H9 (cell line): ENCODE measurements around the gene HOXB1. TPM values are rescaled to one million over a fixed set of nuclear protein-coding genes. Genes with fewer than 3 reads are reported as not detected.

ENCODE experiments used
- DNase-seq: peaks from one replicate; pipeline ENCODE4 v3.0.0-alpha.2; 2017
- H2AFZ ChIP-seq: one replicate; pipeline ENCODE4 v1.6.1; 2013; ENCODE audit warnings: mild to moderate bottlenecking, low read length, control low read depth, moderate library complexity
- H2AK5ac ChIP-seq: 2 replicates; pipeline ENCODE4 v1.6.1; 2013; ENCODE audit warnings: low read length, control low read depth, mixed read lengths; ENCODE audit not compliant: insufficient read length
- H2BK120ac ChIP-seq: one replicate; pipeline ENCODE4 v1.6.1; 2013; ENCODE audit warnings: low read depth, mild to moderate bottlenecking, low read length, control low read depth, inconsistent platforms; ENCODE audit not compliant: poor library complexity, severe bottlenecking
- H2BK12ac ChIP-seq: 2 replicates; pipeline ENCODE4 v1.6.1; 2013; ENCODE audit warnings: low read length, control low read depth, mixed read lengths, low read depth; ENCODE audit not compliant: insufficient read length
- H2BK15ac ChIP-seq: 2 replicates; pipeline ENCODE4 v1.6.1; 2013; ENCODE audit warnings: low read depth, low read length, control low read depth
- H2BK20ac ChIP-seq: one replicate; pipeline ENCODE4 v1.6.1; 2013; ENCODE audit warnings: low read depth, mild to moderate bottlenecking, low read length, control low read depth, inconsistent platforms; ENCODE audit not compliant: poor library complexity, severe bottlenecking
- H2BK5ac ChIP-seq: 2 replicates; pipeline ENCODE4 v1.6.1; 2013; ENCODE audit warnings: low read length, control low read depth, mixed read lengths; ENCODE audit not compliant: insufficient read length
- H3K14ac ChIP-seq: 2 replicates; pipeline ENCODE4 v1.6.1; 2013; ENCODE audit warnings: low read length, control low read depth; ENCODE audit not compliant: insufficient read depth
- H3K18ac ChIP-seq: 2 replicates; pipeline ENCODE4 v1.6.1; 2013; ENCODE audit warnings: low read depth, mild to moderate bottlenecking, mixed read lengths, low read length, control low read depth; ENCODE audit not compliant: insufficient read length
- H3K23ac ChIP-seq: 2 replicates; pipeline ENCODE4 v1.6.1; 2013; ENCODE audit warnings: low read length, control low read depth, mixed read lengths, low read depth; ENCODE audit not compliant: insufficient read length
- H3K23me2 ChIP-seq: 2 replicates; pipeline ENCODE4 v1.6.1; 2013; ENCODE audit warnings: low read depth, mild to moderate bottlenecking, mixed read lengths, low read length, control low read depth; ENCODE audit not compliant: insufficient read length, poor library complexity, severe bottlenecking
- H3K27ac ChIP-seq: 2 replicates; pipeline ENCODE4 v1.5.1; 2013; ENCODE audit warnings: low read length, control low read depth, mixed read lengths, low read depth; ENCODE audit not compliant: insufficient read length
- H3K27me3 ChIP-seq: 2 replicates; pipeline ENCODE4 v1.6.1; 2013; ENCODE audit warnings: low read length, control low read depth, inconsistent platforms; ENCODE audit not compliant: insufficient read depth
- H3K4ac ChIP-seq: 2 replicates; pipeline ENCODE4 v1.6.1; 2013; ENCODE audit warnings: low read depth, mild to moderate bottlenecking, control low read depth, inconsistent platforms, low read length, moderate library complexity
- H3K4me1 ChIP-seq: 2 replicates; pipeline ENCODE4 v1.6.1; 2013; ENCODE audit warnings: low read length, control low read depth, inconsistent platforms; ENCODE audit not compliant: insufficient read depth
- H3K4me2 ChIP-seq: 2 replicates; pipeline ENCODE4 v1.6.1; 2013; ENCODE audit warnings: low read length, control low read depth, mixed read lengths; ENCODE audit not compliant: insufficient read length, insufficient read depth
- H3K56ac ChIP-seq: 2 replicates; pipeline ENCODE4 v1.6.1; 2013; ENCODE audit warnings: low read depth, mild to moderate bottlenecking, mixed read lengths, low read length, control low read depth; ENCODE audit not compliant: insufficient read length
- H3K79me1 ChIP-seq: 2 replicates; pipeline ENCODE4 v1.6.1; 2013; ENCODE audit warnings: low read depth, mild to moderate bottlenecking, moderate library complexity, low read length, control low read depth, inconsistent platforms; ENCODE audit not compliant: insufficient read depth, poor library complexity, severe bottlenecking
- H3K79me2 ChIP-seq: 2 replicates; pipeline ENCODE4 v1.6.1; 2013; ENCODE audit warnings: low read length, control low read depth, inconsistent platforms; ENCODE audit not compliant: insufficient read depth
- H3K9ac ChIP-seq: 2 replicates; pipeline ENCODE4 v1.6.1; 2013; ENCODE audit warnings: low read length, control low read depth, mixed read lengths; ENCODE audit not compliant: insufficient read length; ENCODE audit errors: extremely low read depth
- H3K9me3 ChIP-seq: one replicate; pipeline ENCODE4 v1.6.1; 2013; ENCODE audit warnings: low read depth, low read length, inconsistent platforms; ENCODE audit not compliant: control insufficient read depth
- H3T11ph ChIP-seq: one replicate; pipeline ENCODE4 v1.6.1; 2013; ENCODE audit warnings: mild to moderate bottlenecking, low read length, control low read depth, inconsistent platforms
- H4K20me1 ChIP-seq: one replicate; pipeline ENCODE4 v1.6.1; 2013; ENCODE audit not compliant: control insufficient read depth, insufficient read length, insufficient read depth
- H4K5ac ChIP-seq: 2 replicates; pipeline ENCODE4 v1.6.1; 2013; ENCODE audit warnings: low read depth, mild to moderate bottlenecking, mixed read lengths, low read length, control low read depth; ENCODE audit not compliant: insufficient read length
- H4K8ac ChIP-seq: replicated peaks from 2 replicates; pipeline ENCODE4 v1.6.1; 2013; ENCODE audit warnings: low read length, control low read depth, mixed read lengths, low read depth; ENCODE audit not compliant: insufficient read length
- H4K91ac ChIP-seq: 2 replicates; pipeline ENCODE4 v1.6.1; 2013; ENCODE audit warnings: low read depth, mild to moderate bottlenecking, moderate library complexity, mixed read lengths, low read length, control low read depth; ENCODE audit not compliant: insufficient read length
- H3K27ac Mint-ChIP-seq, 3 experiments: 2 replicates in 2 of 3; 3 replicates in 1 of 3; pipeline ENCODE4 v1.8.0; 2020 to 2021; ENCODE audit warnings: mixed read lengths in 3 of 3, mild to moderate bottlenecking in 1 of 3, moderate library complexity in 1 of 3
- H3K27me3 Mint-ChIP-seq: 2 replicates; pipeline ENCODE4 v1.8.0; 2021; ENCODE audit warnings: low read depth, mild to moderate bottlenecking, moderate library complexity, mixed read lengths
- H3K36me3 Mint-ChIP-seq, 3 experiments: 2 replicates in 2 of 3; 3 replicates in 1 of 3; pipeline ENCODE4 v1.8.0; 2020 to 2021; ENCODE audit warnings: low read depth in 3 of 3, mixed read lengths in 3 of 3; ENCODE audit not compliant: insufficient read depth in 1 of 3
- H3K4me1 Mint-ChIP-seq, 2 experiments: 2 replicates each; pipeline ENCODE4 v1.8.0; 2020; ENCODE audit warnings: mixed read lengths in 2 of 2
- H3K4me3 Mint-ChIP-seq, 2 experiments: 2 replicates in 1 of 2; 3 replicates in 1 of 2; pipeline ENCODE4 v1.8.0; 2020 to 2021; ENCODE audit warnings: mild to moderate bottlenecking in 2 of 2, mixed read lengths in 2 of 2, moderate library complexity in 1 of 2
- H3K9me3 Mint-ChIP-seq, 2 experiments: 2 replicates in 1 of 2; 3 replicates in 1 of 2; pipeline ENCODE4 v1.8.0; 2020; ENCODE audit warnings: mild to moderate bottlenecking in 2 of 2, mixed read lengths in 2 of 2, moderate library complexity in 1 of 2
- CTCF ChIP-seq: fragments of 200-600 bp; sonication (generic); conservative IDR thresholded peaks from 3 replicates; pipeline ENCODE4 v1.8.0; 2021; ENCODE audit warnings: antibody characterized with exemption, mild to moderate bottlenecking
- WGBS: extraction: QIAGEN DNeasy Blood & Tissue Kit; methylation state at CpG from one replicate; pipeline ENCODE4 v1.1.7; 2013; ENCODE audit warnings: missing lambda C conversion rate, low lambda C conversion rate, mixed read lengths; ENCODE audit not compliant: insufficient read length; ENCODE audit errors: extremely low coverage; 5-methylcytosine and 5-hydroxymethylcytosine counted together
- total RNA-seq: library from RNA; stranded (reverse); gene quantifications from 2 replicates; pipeline ENCODE4 v1.2.1, GENCODE V29; 2021

Gene HOXB1
- total RNA-seq, 1 experiment from 2014 or later: not detected

GRCh38 chr17:48484850-48485249, 46.0 kb downstream of the HOXB1 start:
- Histone ChIP-seq H3K4ac (no peak overlapping the region), H4K20me1 (no peaks in the 10 kb centered on the region), H3K27ac (no peak overlapping the region), H2AK5ac (no peak overlapping the region), H3K79me2 (no peaks in the 10 kb centered on the region), H2BK5ac (no peak overlapping the region), H2AFZ (no peak overlapping the region), H2BK12ac (no peak overlapping the region), H3K79me1 (no peaks in the 10 kb centered on the region), H4K8ac (no peak overlapping the region), H3K18ac (no peak overlapping the region), H2BK15ac (no peak overlapping the region), H3K23ac (no peak overlapping the region), H2BK20ac (no peak overlapping the region), H4K91ac (no peak overlapping the region), H3K4me1 (no peaks in the 10 kb centered on the region), H3K23me2 (no peaks in the 10 kb centered on the region), H2BK120ac (no peak overlapping the region), H3K14ac (no peak overlapping the region), H3K56ac (no peak overlapping the region), H3K9ac (no peak overlapping the region), H3T11ph (no peak overlapping the region), H4K5ac (no peak overlapping the region), H3K9me3 (no peaks in the 10 kb centered on the region), H3K27me3 (no peaks in the 10 kb centered on the region), H3K4me2 (no peak overlapping the region)
- Mint-ChIP-seq H3K36me3 (no peaks in the 10 kb centered on the region), H3K4me3 (no peak overlapping the region), H3K27me3 (peaks cover 87% of the 10 kb centered on the region), H3K4me1 (peaks cover 17 to 22% of the 10 kb centered on the region in 2 experiments), H3K9me3 (peaks cover 0 to 3% of the 10 kb centered on the region in 2 experiments; a peak in 1 of 5 replicates), H3K27ac (no peak overlapping the region)
- no peak for DNase-seq
- TF ChIP-seq CTCF: no peak
- WGBS: no CpG with 5 or more reads among the region's 2 CpGs
